Suprapubic skin (tissue), 3 donors: ENCODE measurements around the gene USF3.

Experiments used
- POLR2A ChIP-seq, 2 donors: fragments of 450-650 bp; IDR thresholded peaks; one replicate each; pipeline ENCODE4 v1.6.1; 2017; ENCODE audit warnings: antibody characterized with exemption in 2 of 2, mild to moderate bottlenecking in 2 of 2, moderate library complexity in 2 of 2
- TF ChIP-seq, protein P1 (sequence below), 2 donors: fragments of 200-600 bp in 1 of 2; fragments of 450-650 bp in 1 of 2; sonication (generic) in 1 of 2; IDR thresholded peaks; one replicate each; pipeline ENCODE4 v1.5.1; 2016 to 2019; ENCODE audit warnings: antibody characterized with exemption in 2 of 2, mild to moderate bottlenecking in 1 of 2, moderate library complexity in 1 of 2

DNA sequence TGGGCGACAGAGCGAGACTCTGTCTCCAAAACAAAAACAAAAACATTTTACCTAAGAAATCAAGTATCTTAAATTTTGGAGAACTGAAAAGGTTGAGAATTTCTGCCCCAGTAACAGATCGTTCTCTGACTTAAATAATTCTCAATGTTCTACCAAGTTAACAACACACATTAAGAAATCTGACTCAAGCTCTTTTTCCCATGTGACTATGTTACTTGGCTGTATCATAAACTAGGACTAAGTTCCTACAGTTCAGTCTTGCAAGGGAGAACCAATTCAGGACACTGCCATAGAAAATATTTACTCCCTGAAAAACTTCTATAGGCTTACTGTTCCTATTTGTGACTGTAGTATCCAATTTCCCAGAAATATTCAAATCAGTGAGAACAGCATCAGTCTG is 20.9 kb upstream of the USF3 start:
- TF ChIP-seq, protein P1, sequence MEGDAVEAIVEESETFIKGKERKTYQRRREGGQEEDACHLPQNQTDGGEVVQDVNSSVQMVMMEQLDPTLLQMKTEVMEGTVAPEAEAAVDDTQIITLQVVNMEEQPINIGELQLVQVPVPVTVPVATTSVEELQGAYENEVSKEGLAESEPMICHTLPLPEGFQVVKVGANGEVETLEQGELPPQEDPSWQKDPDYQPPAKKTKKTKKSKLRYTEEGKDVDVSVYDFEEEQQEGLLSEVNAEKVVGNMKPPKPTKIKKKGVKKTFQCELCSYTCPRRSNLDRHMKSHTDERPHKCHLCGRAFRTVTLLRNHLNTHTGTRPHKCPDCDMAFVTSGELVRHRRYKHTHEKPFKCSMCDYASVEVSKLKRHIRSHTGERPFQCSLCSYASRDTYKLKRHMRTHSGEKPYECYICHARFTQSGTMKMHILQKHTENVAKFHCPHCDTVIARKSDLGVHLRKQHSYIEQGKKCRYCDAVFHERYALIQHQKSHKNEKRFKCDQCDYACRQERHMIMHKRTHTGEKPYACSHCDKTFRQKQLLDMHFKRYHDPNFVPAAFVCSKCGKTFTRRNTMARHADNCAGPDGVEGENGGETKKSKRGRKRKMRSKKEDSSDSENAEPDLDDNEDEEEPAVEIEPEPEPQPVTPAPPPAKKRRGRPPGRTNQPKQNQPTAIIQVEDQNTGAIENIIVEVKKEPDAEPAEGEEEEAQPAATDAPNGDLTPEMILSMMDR (IDR thresholded peaks at IDR 0.05) = no peak
- TF ChIP-seq POLR2A (IDR thresholded peaks at IDR 0.05) = no peak
